Mesendoderm (in vitro differentiated cells): Measurements from ENCODE around the gene OGA.

Experiments
- DNase-seq: peaks from one replicate; pipeline ENCODE4 v3.0.0; 2013
- H2AK5ac ChIP-seq: 2 replicates; pipeline ENCODE4 v1.6.1; 2013; ENCODE audit warnings: low read length, inconsistent platforms
- H2BK120ac ChIP-seq: 2 replicates; pipeline ENCODE4 v1.6.1; 2013; ENCODE audit warnings: low read depth, mild to moderate bottlenecking, low read length, moderate library complexity, mixed read lengths
- H2BK15ac ChIP-seq: replicated peaks from 2 replicates; pipeline ENCODE4 v1.6.1; 2013; ENCODE audit warnings: low read depth, mild to moderate bottlenecking, moderate library complexity
- H2BK5ac ChIP-seq: 2 replicates; pipeline ENCODE4 v1.6.1; 2013; ENCODE audit warnings: low read length, inconsistent platforms
- H3K18ac ChIP-seq: 2 replicates; pipeline ENCODE4 v1.6.1; 2013; ENCODE audit warnings: mild to moderate bottlenecking, low read length, mixed read lengths
- H3K23ac ChIP-seq: one replicate; pipeline ENCODE4 v1.6.1; 2013; ENCODE audit warnings: low read length
- H3K27ac ChIP-seq: 2 replicates; pipeline ENCODE4 v1.5.1; 2013; ENCODE audit warnings: low read depth, mild to moderate bottlenecking, inconsistent platforms, low read length, moderate library complexity
- H3K27me3 ChIP-seq: 2 replicates; pipeline ENCODE4 v1.6.1; 2013; ENCODE audit warnings: low read length, control low read depth, mild to moderate bottlenecking, inconsistent platforms; ENCODE audit not compliant: insufficient read depth, poor library complexity
- H3K36me3 ChIP-seq: 2 replicates; pipeline ENCODE4 v1.6.1; 2013; ENCODE audit warnings: low read length, inconsistent platforms; ENCODE audit not compliant: control insufficient read depth, insufficient read depth
- H3K4ac ChIP-seq: one replicate; pipeline ENCODE4 v1.6.1; 2013; ENCODE audit warnings: low read depth, mild to moderate bottlenecking, low read length, moderate library complexity
- H3K4me1 ChIP-seq: 2 replicates; pipeline ENCODE4 v1.6.1; 2013; ENCODE audit warnings: low read depth, low read length, inconsistent platforms; ENCODE audit not compliant: control insufficient read depth
- H3K4me2 ChIP-seq: 2 replicates; pipeline ENCODE4 v1.6.1; 2013; ENCODE audit warnings: low read length
- H3K4me3 ChIP-seq: 2 replicates; pipeline ENCODE4 v1.5.1; 2013; ENCODE audit warnings: mild to moderate bottlenecking, low read length
- H3K56ac ChIP-seq: one replicate; pipeline ENCODE4 v1.6.1; 2013; ENCODE audit warnings: low read length
- H3K79me1 ChIP-seq: 2 replicates; pipeline ENCODE4 v1.6.1; 2013; ENCODE audit warnings: low read length, inconsistent platforms
- H3K79me2 ChIP-seq: 2 replicates; pipeline ENCODE4 v1.6.1; 2013; ENCODE audit warnings: mild to moderate bottlenecking, low read length; ENCODE audit not compliant: control insufficient read depth, insufficient read depth
- H3K9ac ChIP-seq: 2 replicates; pipeline ENCODE4 v1.6.1; 2013; ENCODE audit warnings: low read length, inconsistent platforms
- H4K5ac ChIP-seq: one replicate; pipeline ENCODE4 v1.6.1; 2013; ENCODE audit warnings: low read length
- H4K8ac ChIP-seq: one replicate; pipeline ENCODE4 v1.6.1; 2013; ENCODE audit warnings: low read depth, mild to moderate bottlenecking, control low read depth, low read length, moderate library complexity
- WGBS: extraction: QIAGEN DNeasy Blood & Tissue Kit; methylation state at CpG from one replicate; pipeline ENCODE4 v1.1.7; 2013; ENCODE audit warnings: low lambda C conversion rate, missing lambda C conversion rate; ENCODE audit not compliant: insufficient coverage; ENCODE audit errors: extremely low coverage; 5-methylcytosine and 5-hydroxymethylcytosine counted together

The OGA gene

GRCh38 chr10:101741938-101742337 lies 76.3 kb downstream of the OGA start:
- no peak overlapping the region for H3K27ac ChIP-seq
- no peaks in the 10 kb centered on the region for H3K27me3 ChIP-seq
- no peak overlapping the region for H2BK5ac ChIP-seq
- DNase-seq, result no peak
- no peak overlapping the region for H3K56ac ChIP-seq
- no peak overlapping the region for H3K4me2 ChIP-seq
- no peak overlapping the region for H2BK15ac ChIP-seq
- H3K4me1 ChIP-seq, result no peaks in the 10 kb centered on the region
- no peak overlapping the region for H2AK5ac ChIP-seq
- no peak overlapping the region for H3K9ac ChIP-seq
- no peak overlapping the region for H4K8ac ChIP-seq
- H3K4ac ChIP-seq, result no peak overlapping the region
- H3K23ac ChIP-seq, result no peak overlapping the region
- no CpG with 5 or more reads among the region's 2 CpGs for WGBS
- H3K79me1 ChIP-seq, result no peaks in the 10 kb centered on the region
- H4K5ac ChIP-seq, result no peak overlapping the region
- H3K18ac ChIP-seq, result no peak overlapping the region
- no peaks in the 10 kb centered on the region for H3K79me2 ChIP-seq
- no peaks in the 10 kb centered on the region for H3K36me3 ChIP-seq
- H2BK120ac ChIP-seq, result no peak overlapping the region
- H3K4me3 ChIP-seq, result no peak overlapping the region

- Histone ChIP-seq H2BK120ac (no peak overlapping the region), H3K79me2 (no peaks in the 10 kb centered on the region), H3K36me3 (no peaks in the 10 kb centered on the region), H3K27ac (no peak overlapping the region), H3K23ac (no peak overlapping the region), H4K8ac (no peak overlapping the region), H2BK15ac (no peak overlapping the region), H3K79me1 (no peaks in the 10 kb centered on the region), H3K4me2 (no peak overlapping the region), H3K4me3 (no peak overlapping the region), H3K4ac (no peak overlapping the region), H2BK5ac (no peak overlapping the region), H3K4me1 (no peaks in the 10 kb centered on the region), H4K5ac (no peak overlapping the region), H3K27me3 (no peaks in the 10 kb centered on the region), H3K56ac (no peak overlapping the region), H3K9ac (no peak overlapping the region), H2AK5ac (no peak overlapping the region), H3K18ac (no peak overlapping the region)
- WGBS, result no CpG with 5 or more reads among the region's 3 CpGs
- no peak for DNase-seq
These were observed 81.6 kb downstream of the OGA start for GRCh38 chr10:101736666-101737065.
